ENCODE measurements around the gene CSTF1.

- no peak for TF ChIP-seq CTCF (IDR thresholded peaks at IDR 0.05; ENCODE audit: low read depth, low read length, poor library complexity, severe bottlenecking)
- TF ChIP-seq EZH2phosphoT487 (IDR thresholded peaks at IDR 0.05; ENCODE audit: borderline replicate concordance, low read length): no peak
Measured at GRCh38 chr20:56412473-56412790, 20.0 kb downstream of the CSTF1 start.

Measured in DOHH2 (cell line).